NCI-H82 treated with DMSO at 0.1 percent for 48 hours (cell line): ENCODE data around the gene EPB41L1.

Experiments
- DNase-seq: peaks from one replicate; lab custom pipeline; 2025; ENCODE audit not compliant: unreplicated experiment; lab: John Stamatoyannopoulos, UW

EPB41L1 gene

DNA sequence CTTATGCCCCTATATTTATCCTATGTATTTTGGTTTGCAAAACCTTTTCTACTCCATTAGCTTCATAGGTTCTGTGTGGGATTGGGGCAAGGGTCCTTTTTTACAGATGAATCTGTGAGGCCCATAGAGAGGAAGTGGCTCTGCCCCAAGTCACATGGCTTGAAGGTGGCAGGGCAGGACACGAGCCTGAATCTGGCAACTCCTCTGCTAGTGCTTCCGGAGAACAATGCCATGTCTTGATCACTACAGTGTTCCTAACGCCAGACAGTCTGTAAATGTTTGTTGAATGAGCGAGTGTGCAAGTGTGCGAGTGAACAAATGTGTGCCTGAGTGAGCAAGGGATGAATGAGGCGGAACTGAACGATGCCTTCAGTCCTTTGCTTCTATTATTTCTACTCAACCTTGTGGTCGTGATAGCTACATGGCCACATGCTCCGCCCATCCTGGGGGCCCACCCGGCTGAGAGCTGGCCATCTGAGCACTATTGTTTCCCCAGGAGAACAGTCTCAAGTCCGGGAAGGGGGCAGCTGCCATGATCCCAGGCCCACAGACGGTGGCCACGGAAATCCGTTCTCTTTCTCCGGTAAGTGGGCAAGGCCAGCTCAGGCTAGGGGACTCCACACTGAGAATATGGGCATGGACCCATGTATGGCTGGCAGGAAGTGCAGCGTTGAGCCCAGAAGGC, 64.0 kb downstream of the EPB41L1 start:
- no peak for DNase-seq

DNA sequence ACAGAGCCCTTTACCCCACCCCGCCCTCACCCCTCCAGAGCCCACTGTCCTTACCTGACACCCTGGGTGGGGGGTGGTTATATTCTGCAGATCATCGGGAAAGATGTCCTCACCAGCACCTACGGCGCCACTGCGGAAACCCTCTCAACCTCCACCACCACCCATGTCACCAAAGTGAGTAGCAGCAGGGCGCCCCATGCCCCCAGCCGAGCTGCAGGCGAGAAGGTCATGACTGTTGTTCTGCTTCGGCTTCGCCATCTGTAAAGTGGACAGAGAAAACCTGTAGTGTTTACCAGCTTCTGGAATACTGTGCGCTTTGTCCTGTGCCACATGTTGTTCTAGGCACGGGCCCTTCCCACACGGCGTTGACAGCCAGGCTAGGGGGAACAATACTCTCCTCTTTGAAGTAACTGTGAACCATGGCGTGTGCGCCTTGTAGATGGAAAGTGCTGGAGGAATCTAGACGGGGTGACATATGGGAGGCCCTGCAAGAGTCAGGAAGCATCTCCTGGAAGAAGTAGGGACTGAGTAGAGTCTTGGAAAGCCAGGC, 65.2 kb downstream of the EPB41L1 start:
- DNase-seq: no peak

DNA sequence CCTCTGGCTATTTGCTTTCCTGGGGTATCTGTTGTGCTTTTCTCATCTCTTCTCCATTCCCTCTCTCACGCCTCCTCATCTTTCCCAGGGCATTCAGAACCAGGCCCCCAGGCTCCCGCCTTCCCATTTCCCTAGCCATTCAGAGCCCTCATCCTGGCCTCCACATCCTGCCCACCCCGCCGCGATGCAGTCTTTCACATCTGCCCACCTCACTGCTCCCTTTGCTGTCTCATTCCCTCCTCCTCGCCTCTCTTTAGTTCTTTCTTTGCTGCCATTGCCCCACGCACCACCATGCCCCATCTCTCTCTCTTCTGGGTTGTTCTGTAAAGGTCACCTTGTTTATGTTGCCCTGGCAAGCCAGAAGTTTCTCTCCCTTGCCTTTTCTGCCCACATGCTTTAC, 71.1 kb downstream of the EPB41L1 start:
- no peak for DNase-seq

DNA sequence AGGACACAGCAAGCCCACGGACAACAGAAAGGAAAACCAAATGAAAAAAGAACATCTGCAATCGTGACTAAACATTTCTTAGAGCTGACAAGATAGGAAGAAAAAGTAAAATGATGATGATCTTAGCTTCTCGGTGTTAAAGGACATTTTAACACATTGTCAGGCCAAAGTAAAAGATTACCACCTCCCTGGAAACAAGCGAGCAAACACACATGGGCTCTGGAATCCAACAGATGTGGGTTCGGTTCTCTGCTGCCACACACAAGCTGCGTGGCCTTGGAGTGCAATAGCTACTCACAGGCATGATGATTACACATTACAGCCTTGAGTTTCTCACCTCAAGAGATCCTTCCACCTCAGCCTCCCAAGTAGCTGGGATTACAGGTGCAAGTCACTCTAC, 74.2 kb downstream of the EPB41L1 start:
- no peak for DNase-seq

DNA sequence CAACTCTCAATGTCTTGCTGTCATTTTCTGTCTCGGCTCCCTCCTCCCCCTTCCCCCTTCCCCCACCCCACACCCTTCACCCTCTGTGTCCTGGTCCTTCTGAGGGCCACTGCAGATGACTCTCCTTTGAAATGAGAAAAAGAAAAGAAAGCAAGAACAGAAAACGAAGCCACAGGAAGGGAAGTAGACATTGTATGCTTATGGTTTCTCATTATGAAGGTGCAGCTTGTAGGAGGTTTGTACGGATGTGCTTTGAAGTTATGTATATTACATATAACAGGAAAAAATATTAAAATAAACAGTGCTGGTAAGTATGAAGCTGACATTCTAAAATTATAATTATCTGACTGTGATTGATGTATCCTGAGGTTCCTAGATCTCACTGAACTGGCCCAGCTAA, 75.5 kb downstream of the EPB41L1 start:
- DNase-seq: no peak

DNA sequence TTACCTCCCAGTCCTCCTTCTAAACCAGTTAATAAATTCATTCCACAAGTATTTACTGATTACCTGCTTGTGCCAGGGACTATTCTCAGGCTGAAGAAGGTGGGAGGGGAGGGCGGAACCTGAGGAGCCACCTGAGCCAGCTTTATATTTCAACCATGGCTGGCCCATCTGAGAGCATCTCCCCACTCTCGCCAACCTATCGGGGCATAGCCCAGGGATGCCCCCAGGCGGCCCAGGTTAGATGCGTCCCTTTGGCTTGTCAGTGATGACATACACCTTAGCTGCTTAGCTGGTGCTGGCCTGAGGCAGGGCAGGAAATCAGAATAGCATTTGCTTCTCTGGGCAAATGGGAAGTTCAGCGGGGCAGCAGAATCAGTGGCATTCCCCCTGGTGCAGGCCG, 76.8 kb downstream of the EPB41L1 start:
- no peak for DNase-seq

DNA sequence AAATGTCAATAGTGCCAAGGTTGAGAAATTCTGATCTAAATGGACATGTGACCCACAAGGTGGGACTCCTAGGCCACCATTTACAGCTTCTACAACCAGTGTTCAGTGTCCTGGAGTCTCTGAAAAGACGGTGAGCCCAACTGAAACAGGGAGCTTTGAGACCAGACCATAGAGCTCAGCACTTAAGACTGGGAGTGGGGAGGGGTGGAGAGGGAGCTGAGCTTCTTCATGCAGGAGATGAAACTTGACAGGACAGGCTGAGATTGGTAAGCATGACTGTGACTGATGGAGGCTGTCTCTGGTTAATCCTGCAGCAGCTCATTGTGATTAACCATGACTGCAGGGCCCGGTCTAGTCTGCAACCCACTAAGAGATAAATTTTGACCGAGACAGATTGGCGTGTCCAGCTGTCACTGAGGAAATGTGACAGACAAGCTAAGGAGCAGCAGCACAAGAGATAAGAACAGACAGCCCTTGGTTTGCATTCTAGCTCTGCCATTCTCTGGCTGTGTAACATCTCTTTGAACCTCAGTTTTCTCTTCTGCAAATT, 80.3 kb downstream of the EPB41L1 start:
- peak; percentile 87 for DNase-seq

DNA sequence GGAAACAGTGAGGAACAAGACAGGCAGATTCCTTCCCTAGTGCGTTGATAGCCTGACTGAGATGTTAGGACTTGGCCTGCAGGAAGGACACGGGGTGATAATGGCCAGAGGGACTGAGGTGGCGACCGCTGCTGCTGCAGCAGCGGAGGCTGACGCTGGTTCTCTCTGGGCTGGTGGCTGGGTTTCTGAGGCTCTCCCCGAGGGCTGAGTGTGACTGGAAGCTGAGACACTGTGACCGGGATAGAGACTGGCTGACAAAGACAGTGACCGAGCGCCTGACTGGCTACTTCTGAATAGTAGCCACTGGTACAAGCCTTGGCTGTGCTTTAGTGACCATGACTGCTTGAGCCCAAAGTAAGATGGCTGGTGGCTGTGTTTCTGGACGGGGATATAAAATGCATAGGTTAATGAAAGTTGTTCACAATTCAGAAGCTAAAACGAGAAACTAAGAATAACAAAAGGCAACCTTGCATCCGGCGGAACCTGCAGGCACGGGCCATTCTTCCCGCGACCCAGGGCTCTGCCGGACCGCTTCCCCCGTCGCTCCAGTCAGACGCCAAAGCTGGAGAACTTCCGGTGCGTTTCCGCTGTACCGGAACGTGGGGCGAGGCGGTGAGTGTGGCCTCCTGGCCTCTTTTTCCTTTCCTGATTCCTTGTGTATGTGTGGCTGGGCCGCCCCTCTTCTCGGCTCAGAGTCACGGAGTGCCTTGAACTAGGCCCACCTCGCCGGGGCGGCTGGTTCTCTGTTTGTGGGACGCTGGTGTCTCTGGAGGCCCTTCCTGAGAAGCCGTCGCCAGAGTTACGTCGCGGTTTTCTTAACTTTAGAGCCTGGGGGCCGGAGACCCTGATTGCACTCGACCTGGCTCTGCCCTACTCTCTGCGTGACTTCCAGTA, 81.6 kb downstream of the EPB41L1 start, which contains the start of gene AAR2:
AAR2 (plus strand) TSS at position 587 of the 894 bp plus-strand sequence. CDS start 3,391 bp downstream, outside the sequence.
- DNase-seq: peak; percentile 39

DNA sequence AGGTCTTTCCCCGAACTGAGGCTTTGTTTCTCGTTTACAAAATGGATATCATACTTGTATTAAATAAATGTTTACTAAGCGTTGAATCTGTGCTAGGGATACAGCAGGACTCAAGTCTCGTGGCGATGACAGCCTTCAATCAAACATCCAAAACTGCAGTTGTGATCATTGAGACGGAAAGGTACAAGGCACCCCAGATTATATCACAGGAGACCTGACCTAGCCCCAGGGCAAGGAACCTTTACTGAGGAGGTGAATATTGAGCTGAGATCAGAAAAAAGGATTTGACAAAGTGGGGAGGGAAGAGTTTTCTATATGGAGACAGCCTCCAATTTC, 82.2 kb downstream of the EPB41L1 start:
- DNase-seq: no peak

DNA sequence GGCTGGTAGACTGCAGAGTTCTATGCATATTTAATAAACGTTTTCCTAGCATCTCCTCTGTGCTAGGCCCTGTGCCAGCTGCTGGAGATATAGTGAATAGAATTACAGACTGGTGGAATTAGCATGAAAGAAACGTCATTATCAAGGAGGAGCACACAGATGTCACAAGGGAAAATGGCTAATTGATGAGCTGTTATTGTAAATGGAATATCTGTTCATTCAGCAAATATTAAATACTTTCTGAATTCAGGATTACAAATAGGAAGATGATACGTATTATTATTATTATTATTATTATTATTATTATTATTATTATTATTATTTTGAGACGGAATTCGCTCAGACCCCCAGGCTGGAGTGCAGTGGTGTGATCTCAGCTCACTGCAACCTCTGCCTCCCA, 82.9 kb downstream of the EPB41L1 start:
- DNase-seq: no peak

DNA sequence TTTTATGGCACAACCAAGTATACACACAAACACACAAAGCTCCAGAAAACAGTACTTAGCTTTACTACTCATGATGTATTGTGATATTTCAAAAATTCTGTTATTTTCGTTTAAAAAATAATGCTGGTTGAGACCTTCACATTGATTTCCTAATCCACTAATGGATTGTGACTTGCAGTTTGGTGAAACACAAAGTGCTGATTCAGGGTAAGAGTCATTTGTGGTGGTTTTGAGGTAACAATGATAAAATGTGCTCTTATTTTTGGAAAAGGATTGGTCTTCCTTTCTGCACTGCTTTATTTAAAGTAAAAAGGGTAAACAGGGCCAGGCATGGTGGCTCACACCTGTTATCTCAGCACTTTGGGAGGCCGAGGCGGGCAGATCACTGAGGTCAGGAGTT, 83.6 kb downstream of the EPB41L1 start:
- no peak for DNase-seq

DNA sequence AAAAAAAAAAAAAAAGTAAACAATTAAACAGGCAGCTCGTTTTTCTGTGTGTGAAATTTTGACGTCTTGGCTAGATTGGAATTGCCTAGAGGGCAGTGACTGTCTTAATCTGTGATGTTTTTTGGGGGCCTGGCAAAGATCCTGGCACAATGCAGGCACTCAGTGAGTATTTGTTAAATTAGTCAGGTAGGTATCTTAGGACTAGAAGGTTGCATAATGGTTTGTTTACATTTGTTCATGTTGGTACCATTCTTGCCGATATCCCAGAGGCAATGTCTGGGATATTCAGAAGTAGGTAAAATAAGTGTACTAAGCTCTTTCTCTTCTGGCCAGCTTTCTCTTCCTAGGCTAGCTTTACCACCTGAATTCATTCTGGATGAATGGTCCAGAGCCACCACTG, 84.2 kb downstream of the EPB41L1 start:
- no peak for DNase-seq

DNA sequence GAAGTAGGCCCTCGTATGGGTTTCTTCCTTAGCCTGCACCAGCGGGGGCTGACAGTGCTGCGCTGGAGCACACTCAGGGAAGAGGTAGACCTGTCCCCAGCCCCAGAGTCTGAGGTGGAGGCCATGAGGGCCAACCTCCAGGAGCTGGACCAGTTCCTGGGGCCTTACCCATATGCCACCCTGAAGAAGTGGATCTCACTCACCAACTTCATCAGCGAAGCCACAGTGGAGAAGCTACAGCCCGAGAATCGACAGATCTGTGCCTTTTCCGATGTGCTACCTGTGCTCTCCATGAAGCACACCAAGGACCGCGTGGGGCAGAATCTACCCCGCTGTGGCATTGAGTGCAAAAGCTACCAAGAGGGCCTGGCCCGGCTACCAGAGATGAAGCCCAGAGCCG, 85.5 kb downstream of the EPB41L1 start:
- DNase-seq: no peak

DNA sequence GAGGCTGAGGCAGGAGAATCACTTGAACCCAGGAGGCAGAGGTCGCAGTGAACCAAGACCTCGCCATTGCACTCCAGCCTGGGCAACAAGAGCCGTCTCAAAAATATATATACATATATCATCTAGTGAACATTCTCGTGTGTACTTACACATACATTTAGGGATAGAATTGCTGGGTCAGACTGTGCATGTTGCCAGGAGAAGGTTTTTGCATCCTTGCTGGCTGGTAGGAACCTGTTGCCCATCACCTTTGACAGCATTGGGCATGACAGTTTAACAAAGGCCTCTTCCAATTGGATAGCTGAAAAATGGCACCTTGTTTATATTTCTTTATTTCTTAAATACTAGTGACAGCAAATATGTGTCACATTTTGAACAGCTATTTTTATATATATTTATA, 87.1 kb downstream of the EPB41L1 start:
- no peak for DNase-seq

DNA sequence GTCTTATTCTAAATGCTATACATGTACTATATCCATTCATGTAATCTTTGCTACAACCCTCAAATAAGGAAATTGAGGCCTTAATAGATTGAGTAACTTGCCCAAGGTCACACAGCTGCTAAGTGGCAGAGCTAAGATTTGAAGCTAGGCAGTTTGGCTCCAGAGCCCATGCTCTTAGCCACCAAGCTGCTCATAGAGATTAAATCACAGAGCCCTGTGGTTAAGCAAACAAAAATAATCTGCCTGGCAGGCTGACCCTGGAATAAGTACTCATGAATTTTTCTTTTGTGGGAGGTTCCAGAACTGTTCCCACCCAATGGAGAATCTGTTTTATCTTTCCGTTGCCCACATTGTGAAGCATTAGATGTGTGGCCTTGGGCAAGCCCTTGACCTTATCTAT, 89.2 kb downstream of the EPB41L1 start:
- DNase-seq: no peak

DNA sequence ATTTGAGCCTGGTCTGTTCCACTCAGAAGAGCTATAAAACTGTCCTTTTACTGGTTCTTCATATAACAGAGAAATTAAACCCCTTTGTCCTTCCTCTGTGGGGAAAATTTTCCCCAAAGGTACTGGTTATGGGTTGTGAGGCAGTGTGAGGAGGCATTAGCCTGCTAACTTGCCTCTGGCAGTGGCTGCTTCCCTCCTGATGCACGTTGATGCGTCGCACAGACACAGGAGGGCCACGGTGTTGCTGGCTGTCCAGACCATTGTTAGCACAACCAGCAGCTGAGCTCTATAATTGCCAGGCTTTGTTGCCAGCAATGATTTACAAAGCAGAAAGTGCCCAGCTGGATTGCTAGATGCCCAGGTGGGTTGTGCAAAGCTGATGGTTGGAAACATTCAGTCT, 91.9 kb downstream of the EPB41L1 start:
- DNase-seq: no peak

DNA sequence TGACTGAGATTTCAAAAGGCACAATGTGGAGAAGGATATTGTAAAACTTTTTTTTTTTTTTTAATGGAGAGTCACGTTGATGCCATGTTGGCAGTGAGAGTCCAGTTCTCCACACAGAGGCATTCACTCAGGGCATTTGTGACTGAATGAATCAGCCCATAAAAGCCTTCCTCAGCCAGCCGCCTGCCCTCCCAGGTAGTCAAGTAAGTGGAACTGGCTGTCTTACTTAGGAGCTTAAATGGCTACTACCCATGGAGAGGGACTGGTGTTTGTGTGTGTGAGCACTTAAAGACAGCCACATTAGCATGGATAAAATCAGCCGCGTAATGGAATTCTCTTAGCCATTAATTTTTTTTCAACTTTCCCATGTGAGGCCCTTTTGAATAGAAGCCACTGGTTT, 94.3 kb downstream of the EPB41L1 start:
- DNase-seq: no peak

DNA sequence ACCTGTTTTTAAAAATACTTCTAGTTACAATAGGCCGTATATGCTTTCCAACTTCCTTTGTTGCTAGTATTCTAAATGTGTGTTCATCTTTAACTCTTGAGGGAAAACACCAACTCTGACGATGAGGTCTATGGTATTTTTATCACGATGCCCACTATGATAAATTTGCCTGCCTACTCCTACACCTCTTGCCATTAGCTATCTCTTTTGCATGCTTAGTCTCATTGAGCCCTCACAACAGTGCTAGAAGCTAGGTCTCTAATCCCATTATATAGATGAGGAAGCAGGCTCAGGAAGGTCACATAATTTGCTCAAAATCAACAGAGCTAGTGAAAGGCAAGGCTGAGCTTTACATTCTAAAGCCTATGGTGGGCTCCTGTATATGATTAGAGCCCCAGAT, 94.9 kb downstream of the EPB41L1 start:
- peak; percentile 77 for DNase-seq

DNA sequence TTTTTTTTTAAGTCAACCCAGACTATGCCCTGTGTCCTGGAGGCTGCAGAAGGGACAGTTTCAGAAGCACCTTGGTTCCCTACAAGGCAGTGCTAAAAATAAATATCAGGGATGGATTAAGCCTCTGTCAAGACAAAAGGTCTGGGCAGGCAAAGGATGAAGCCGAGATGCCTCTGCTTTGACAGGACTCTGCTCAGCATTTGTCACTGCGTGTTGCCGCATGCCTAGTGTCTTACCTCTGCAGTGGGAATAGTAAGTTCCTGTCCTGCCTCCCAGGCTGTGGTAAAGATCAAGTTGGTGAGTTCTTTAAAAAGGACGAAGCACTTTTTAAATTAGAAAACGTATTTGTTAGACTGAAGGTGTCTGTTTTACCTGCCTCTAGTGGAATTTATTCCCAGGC, 96.9 kb downstream of the EPB41L1 start:
- DNase-seq: no peak

DNA sequence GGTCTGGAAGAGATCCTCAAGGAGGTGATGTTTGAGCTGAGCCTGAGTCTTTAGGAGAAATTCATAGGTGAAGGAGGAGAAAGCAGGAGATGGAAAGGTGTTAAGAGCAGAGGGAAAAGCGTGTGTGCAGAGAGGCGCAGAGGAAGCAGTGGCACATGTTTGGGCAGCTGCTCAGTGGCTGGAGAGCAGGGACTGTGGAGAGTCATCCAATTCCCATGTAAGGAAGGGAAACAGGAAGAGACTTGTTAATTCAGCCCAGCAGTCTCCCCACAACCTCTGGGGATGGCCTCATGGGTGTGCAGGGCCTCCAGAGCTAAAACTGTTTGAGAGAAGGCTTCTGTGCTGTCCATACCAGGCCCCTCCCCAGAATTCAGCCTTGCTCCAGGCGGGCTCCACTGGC, 98.0 kb downstream of the EPB41L1 start:
- DNase-seq: no peak

DNA sequence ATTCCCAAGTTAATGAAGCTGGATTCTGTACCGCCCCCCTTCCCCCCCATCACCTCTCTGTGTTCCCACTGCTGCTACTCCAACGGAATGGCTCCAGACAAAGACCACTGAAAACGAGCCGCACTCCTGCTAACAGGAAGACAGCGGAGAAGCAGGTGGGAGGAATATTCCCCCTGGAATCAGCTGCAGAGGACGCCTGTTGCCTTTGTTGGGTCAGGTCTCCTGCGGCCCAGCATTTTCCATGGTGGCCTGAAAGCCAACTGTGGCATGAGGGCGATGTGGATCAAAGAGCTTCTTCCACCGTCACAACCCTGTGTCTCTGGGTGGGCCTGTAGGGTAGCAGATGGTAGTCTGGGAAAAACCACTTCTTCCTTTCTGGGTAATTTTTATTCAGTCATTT, 98.5 kb downstream of the EPB41L1 start:
- DNase-seq: no peak

DNA sequence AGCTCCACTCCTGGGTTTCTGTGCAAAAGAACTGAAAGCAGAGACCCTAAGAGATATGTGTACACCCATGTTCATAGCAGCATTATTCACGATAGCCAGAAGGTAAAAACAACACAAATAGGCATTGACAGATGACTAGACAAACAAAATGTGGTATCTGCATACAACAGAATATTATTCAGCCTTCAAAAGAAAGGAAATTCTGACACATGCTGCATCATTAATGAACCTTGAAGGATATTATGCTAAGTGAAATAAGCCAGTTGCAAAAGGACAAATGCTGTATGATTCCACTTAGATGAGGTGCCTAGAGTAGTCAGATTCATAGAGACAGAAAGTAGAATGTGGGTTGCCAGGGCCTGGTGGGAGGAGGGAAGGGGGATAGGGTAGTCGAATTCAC, 99.5 kb downstream of the EPB41L1 start:
- no peak for DNase-seq
